CD4-positive, alpha-beta T cell (primary cell): Measurements from ENCODE around the gene NHSL2. TPM values are rescaled to one million over a fixed set of nuclear protein-coding genes. Genes with fewer than 3 reads are reported as not detected.

Source experiments
- ATAC-seq: fragments of 200-7000 bp; cut with Tn5 transposase; one replicate; pipeline ENCODE4 v1.10.0; 2022; ENCODE audit warnings: mild to moderate bottlenecking; ENCODE audit not compliant: poor library complexity
- CTCF ChIA-PET: fragments of 350-600 bp; sonication (Branson Sonifier 250); formaldehyde crosslinking; loops from one replicate; lab custom pipeline; 2021; ENCODE audit warnings: antibody characterized with exemption, inconsistent platforms; lab: Charles Lee
- POLR2A ChIA-PET: fragments of 350-600 bp; sonication (Branson Sonifier 250); formaldehyde crosslinking; loops from one replicate; lab custom pipeline; 2021; ENCODE audit warnings: antibody characterized with exemption, inconsistent platforms; lab: Charles Lee
- DNase-seq, 14 experiments: peaks; one replicate each; pipeline ENCODE4 v3.0.0-alpha.2; 2013 to 2020; ENCODE audit warnings: mixed read lengths in 2 of 14
- H3K27ac ChIP-seq, 2 donors: one replicate each; pipeline versions ENCODE4 v1.5.1 to v1.7.0; 2013; ENCODE audit warnings: low read length in 2 of 2, low read depth in 1 of 2, mild to moderate bottlenecking in 1 of 2
- H3K27me3 ChIP-seq, 2 experiments: 1 replicate in 1 of 2; 2 replicates in 1 of 2; pipeline versions ENCODE4 v1.6.1 to v1.7.0; 2013; ENCODE audit warnings: low read length in 2 of 2, control low read depth in 1 of 2, mild to moderate bottlenecking in 1 of 2, moderate library complexity in 1 of 2; ENCODE audit not compliant: insufficient read depth in 2 of 2, control insufficient read depth in 1 of 2
- H3K36me3 ChIP-seq: one replicate; pipeline ENCODE4 v1.6.1; 2013; ENCODE audit warnings: low read length, control low read depth; ENCODE audit not compliant: insufficient read depth
- H3K4me1 ChIP-seq: one replicate; pipeline ENCODE4 v1.6.1; 2013; ENCODE audit warnings: low read length, control low read depth; ENCODE audit not compliant: insufficient read depth
- H3K4me3 ChIP-seq: one replicate; pipeline ENCODE4 v1.5.1; 2013; ENCODE audit warnings: mild to moderate bottlenecking, low read length, moderate library complexity
- H3K9me3 ChIP-seq, 2 experiments: 1 replicate in 1 of 2; 2 replicates in 1 of 2; pipeline versions ENCODE4 v1.6.1 to v1.7.0; 2013; ENCODE audit warnings: low read length in 2 of 2, mild to moderate bottlenecking in 2 of 2, control low read depth in 1 of 2, moderate library complexity in 1 of 2; ENCODE audit not compliant: control insufficient read depth in 1 of 2, insufficient read depth in 1 of 2
- H3K27ac Mint-ChIP-seq: one replicate; pipeline ENCODE4 v1.8.0; 2020; ENCODE audit warnings: mixed read lengths
- H3K27me3 Mint-ChIP-seq: one replicate; pipeline ENCODE4 v1.8.0; 2021; ENCODE audit warnings: mixed read lengths
- H3K36me3 Mint-ChIP-seq: one replicate; pipeline ENCODE4 v1.8.0; 2021; ENCODE audit warnings: low read depth, mixed read lengths
- H3K4me1 Mint-ChIP-seq: one replicate; pipeline ENCODE4 v1.8.0; 2021; ENCODE audit warnings: low read depth, mixed read lengths
- H3K4me3 Mint-ChIP-seq: one replicate; pipeline ENCODE4 v1.8.0; 2020; ENCODE audit warnings: mild to moderate bottlenecking, mixed read lengths
- H3K9me3 Mint-ChIP-seq: one replicate; pipeline ENCODE4 v1.8.0; 2020; ENCODE audit warnings: mixed read lengths
- CTCF ChIP-seq: fragments of 200-600 bp; IDR thresholded peaks from one replicate; pipeline ENCODE4 v1.8.0; 2022; ENCODE audit warnings: antibody characterized with exemption, mild to moderate bottlenecking
- intact Hi-C, 2 experiments: fragments of 100-400 bp; cut with DNase I in 1 of 2; cut with micrococcal nuclease in 1 of 2; formaldehyde crosslinking; loops; one replicate each; pipeline versions ENCODE4 v1.15.1 to v1.9.0; 2023 to 2025; cut with DNase I, micrococcal nuclease
- total RNA-seq, 174 experiments: library from RNA in 2 of 174; stranded (reverse) in 2 of 174; gene quantifications; one replicate each; pipeline ENCODE4 v1.2.3 and lab custom pipeline; 2021 to 2026

Gene NHSL2
- total RNA-seq, 2 experiments from 2014 or later, result 1.3 to 1.5 TPM

GRCh38 chrX:71919886-71920285 lies 9.2 kb downstream of the NHSL2 start:
- TF ChIP-seq CTCF, result no peak
- no peak for ATAC-seq
- Histone ChIP-seq H3K4me3 (no peak overlapping the region), H3K27ac (no peak overlapping the region), H3K27me3 (peaks cover 0 to 5% of the 10 kb centered on the region in 2 experiments), H3K9me3 (no peaks in the 10 kb centered on the region), H3K36me3 (no peaks in the 10 kb centered on the region), H3K4me1 (no peaks in the 10 kb centered on the region)
- H3K27me3 Mint-ChIP-seq, result peaks cover 10% of the 10 kb centered on the region
- H3K4me3 Mint-ChIP-seq, result no peak overlapping the region
- H3K36me3 Mint-ChIP-seq, result no peaks in the 10 kb centered on the region
- POLR2A ChIA-PET, result no interaction called here
- no peaks in the 10 kb centered on the region for H3K4me1 Mint-ChIP-seq
- intact Hi-C loops, result no loop called here
- no peaks in the 10 kb centered on the region for H3K9me3 Mint-ChIP-seq
- CTCF ChIA-PET, result no interaction called here
- DNase-seq, result no peak
- no peak overlapping the region for H3K27ac Mint-ChIP-seq

- Mint-ChIP-seq H3K9me3 (no peaks in the 10 kb centered on the region), H3K4me1 (no peaks in the 10 kb centered on the region), H3K4me3 (no peak overlapping the region), H3K27ac (no peak overlapping the region), H3K27me3 (no peaks in the 10 kb centered on the region), H3K36me3 (no peaks in the 10 kb centered on the region)
- peaks cover 0 to 3% of the 10 kb centered on the region in 2 experiments for H3K27me3 ChIP-seq
- no peak for TF ChIP-seq CTCF
- ATAC-seq (no peak), DNase-seq (no peak)
- CTCF ChIA-PET, result interaction anchor here (0.6 kb wide), 1 partner anchor 501 kb away, joined by 3 read pairs; no protein-coding TSS in a partner anchor
- H3K36me3 ChIP-seq, result no peaks in the 10 kb centered on the region
- no peak overlapping the region for H3K4me3 ChIP-seq
- no peak overlapping the region for H3K27ac ChIP-seq
- intact Hi-C loops, result no loop called here
- POLR2A ChIA-PET, result no interaction called here
- H3K4me1 ChIP-seq, result no peaks in the 10 kb centered on the region
- no peaks in the 10 kb centered on the region for H3K9me3 ChIP-seq
Measured at GRCh38 chrX:71922686-71923085, 12.0 kb downstream of the NHSL2 start.

GRCh38 chrX:71923516-71923915 lies 12.9 kb downstream of the NHSL2 start:
- no peaks in the 10 kb centered on the region for H3K9me3 Mint-ChIP-seq
- ATAC-seq (no peak), DNase-seq (no peak)
- no peaks in the 10 kb centered on the region for H3K27me3 Mint-ChIP-seq
- H3K27ac Mint-ChIP-seq, result no peak overlapping the region
- CTCF ChIA-PET, result interaction anchor here (0.6 kb wide), 1 partner anchor 502 kb away, joined by 3 read pairs; no protein-coding TSS in a partner anchor
- H3K27ac ChIP-seq, result no peak overlapping the region
- no peaks in the 10 kb centered on the region for H3K4me1 ChIP-seq
- no peaks in the 10 kb centered on the region for H3K4me1 Mint-ChIP-seq
- H3K36me3 ChIP-seq, result no peaks in the 10 kb centered on the region
- no peaks in the 10 kb centered on the region for H3K27me3 ChIP-seq
- intact Hi-C loops, result no loop called here
- POLR2A ChIA-PET, result no interaction called here
- no peak overlapping the region for H3K4me3 Mint-ChIP-seq
- no peaks in the 10 kb centered on the region for H3K36me3 Mint-ChIP-seq
- no peaks in the 10 kb centered on the region for H3K9me3 ChIP-seq
- H3K4me3 ChIP-seq, result no peak overlapping the region
- no peak for TF ChIP-seq CTCF
